ENCODE measurements around the gene MYO7B. TPM values are rescaled to one million over a fixed set of nuclear protein-coding genes. Genes with fewer than 3 reads are reported as not detected.
A peak's percentile ranks its signal among the peaks of the same experiment; 100 is the strongest.

MYO7B gene
- total RNA-seq, 4 donors from 2014 or later = 0.56 TPM; not detected in 3

DNA sequence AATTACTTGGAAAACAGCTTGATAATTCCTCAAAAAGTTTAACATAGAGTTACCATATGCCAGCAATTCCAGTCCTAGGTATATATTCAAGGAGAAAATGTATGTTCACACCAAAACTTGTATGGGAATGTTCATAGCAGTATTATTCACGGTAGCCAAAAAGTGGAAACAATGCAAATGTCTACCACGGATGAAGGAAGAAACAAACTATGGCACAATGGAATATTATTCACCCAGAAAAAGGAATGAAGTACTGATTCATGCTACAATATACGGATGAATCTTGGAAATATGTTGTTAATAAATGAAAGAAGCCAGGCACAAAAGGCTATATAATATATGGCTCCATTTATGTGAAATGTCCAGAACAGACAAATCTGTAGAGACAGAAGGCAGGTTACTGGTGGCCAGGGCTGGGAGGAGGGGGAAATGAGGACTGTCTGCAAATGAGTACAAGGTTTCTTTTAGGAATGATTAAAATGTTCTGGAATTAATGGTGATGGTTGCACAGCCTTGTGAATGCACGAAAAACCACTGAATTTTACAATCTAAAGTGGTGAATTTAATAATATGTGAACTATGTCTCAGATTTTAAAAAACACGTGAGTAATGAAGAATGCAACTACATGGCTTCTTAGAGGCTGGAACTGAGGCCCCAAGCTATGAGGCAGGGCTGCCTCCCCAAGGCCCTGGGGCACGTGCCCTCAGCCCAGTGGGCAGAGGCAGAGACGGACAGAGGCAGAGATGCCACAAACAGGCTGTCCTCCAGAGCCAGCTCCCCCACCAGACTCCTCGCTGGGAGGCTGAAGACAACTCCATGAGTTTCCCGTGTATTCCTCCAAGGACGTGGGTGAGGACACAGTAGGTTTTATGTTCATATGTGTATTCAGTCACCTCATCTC, 134.8 kb downstream of the MYO7B start:
- 75 to 85% methylated on average over 10 of the region's 10 CpGs for WGBS, 2 donors
- TF ChIP-seq POLR2A (IDR thresholded peaks at IDR 0.05) = no peak
- TF ChIP-seq, protein P1, sequence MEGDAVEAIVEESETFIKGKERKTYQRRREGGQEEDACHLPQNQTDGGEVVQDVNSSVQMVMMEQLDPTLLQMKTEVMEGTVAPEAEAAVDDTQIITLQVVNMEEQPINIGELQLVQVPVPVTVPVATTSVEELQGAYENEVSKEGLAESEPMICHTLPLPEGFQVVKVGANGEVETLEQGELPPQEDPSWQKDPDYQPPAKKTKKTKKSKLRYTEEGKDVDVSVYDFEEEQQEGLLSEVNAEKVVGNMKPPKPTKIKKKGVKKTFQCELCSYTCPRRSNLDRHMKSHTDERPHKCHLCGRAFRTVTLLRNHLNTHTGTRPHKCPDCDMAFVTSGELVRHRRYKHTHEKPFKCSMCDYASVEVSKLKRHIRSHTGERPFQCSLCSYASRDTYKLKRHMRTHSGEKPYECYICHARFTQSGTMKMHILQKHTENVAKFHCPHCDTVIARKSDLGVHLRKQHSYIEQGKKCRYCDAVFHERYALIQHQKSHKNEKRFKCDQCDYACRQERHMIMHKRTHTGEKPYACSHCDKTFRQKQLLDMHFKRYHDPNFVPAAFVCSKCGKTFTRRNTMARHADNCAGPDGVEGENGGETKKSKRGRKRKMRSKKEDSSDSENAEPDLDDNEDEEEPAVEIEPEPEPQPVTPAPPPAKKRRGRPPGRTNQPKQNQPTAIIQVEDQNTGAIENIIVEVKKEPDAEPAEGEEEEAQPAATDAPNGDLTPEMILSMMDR (IDR thresholded peaks at IDR 0.05) = no peak
- no peaks in the 10 kb centered on the region for H3K36me3 ChIP-seq
- H3K27ac ChIP-seq = no peak overlapping the region
- intact Hi-C loops (cut with DNase I) = no loop called here
- peaks cover under 1 to 10% of the 10 kb centered on the region in 2 donors for H3K4me1 ChIP-seq
- H3K4me3 ChIP-seq (replicated peaks in 1 of 3) = no peak overlapping the region
- H3K27me3 ChIP-seq = no peaks in the 10 kb centered on the region
- no peak for DNase-seq
- H3K9me3 ChIP-seq = no peaks in the 10 kb centered on the region

DNA sequence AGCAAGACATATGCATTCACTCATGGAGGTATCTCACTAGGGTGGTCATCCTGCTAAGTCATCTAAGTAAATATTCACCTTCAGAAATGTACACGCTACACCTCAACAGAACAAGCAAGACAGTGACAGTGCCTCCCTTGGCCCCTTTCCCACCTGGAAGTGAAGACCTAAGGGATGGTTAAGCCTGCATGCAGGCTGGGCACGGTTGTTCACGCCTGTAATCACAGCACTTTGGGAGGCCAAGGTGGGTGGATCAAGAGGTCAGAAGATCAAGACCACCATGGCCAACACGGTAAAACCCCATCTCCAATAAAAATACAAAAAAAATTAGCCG, 135.4 kb downstream of the MYO7B start:
- intact Hi-C loops (cut with DNase I) = no loop called here
- TF ChIP-seq, protein P1 (IDR thresholded peaks at IDR 0.05) = no peak
- no peak for TF ChIP-seq POLR2A (IDR thresholded peaks at IDR 0.05)
- WGBS, 2 donors = 82 to 92% methylated on average over 5 of the region's 5 CpGs
- no peak for DNase-seq
- Histone ChIP-seq H3K27ac (no peak overlapping the region), H3K36me3 (no peaks in the 10 kb centered on the region), H3K27me3 (no peaks in the 10 kb centered on the region), H3K4me3 (replicated peaks in 1 of 3) (no peak overlapping the region), H3K4me1 (peaks cover 7 to 14% of the 10 kb centered on the region in 2 donors), H3K9me3 (no peaks in the 10 kb centered on the region)

DNA sequence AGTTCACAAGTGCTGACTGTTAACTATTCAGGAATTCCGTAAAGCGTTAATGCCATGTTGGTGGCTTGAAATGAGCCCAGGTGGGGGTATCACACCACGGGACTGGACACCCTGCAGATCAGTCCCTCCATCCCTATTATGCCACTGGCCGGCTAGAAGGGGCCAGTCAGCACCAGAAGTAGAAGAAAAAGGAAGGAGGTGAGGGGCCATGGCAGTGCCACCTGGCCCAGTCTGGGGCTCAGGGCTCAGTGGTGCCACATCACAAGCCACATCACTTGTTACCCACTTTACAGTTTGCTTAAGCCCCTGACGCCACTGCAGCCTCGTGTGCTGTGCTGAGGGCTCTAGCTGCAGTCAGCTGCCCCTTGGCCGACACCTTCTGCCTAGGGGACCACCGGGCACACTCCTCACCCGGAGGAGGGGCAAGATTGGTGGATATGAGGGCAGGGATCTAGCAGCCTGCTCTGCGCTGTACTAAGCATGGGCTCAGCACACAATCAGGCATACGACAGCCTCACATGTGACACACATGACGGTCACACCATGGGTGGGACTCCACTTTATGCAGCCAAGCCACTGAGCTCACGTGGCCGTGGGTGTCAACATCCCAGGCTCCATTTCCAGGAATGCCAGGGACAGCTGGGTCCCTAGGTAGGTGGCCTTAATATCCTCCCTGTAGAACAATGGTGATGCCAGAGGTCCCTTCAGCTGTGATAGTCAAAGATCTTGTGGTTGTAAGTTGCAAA, 136.2 kb downstream of the MYO7B start:
- Histone ChIP-seq H3K4me3 (replicated peaks in 1 of 3) (no peak overlapping the region), H3K4me1 (peaks cover 8 to 16% of the 10 kb centered on the region in 2 donors), H3K9me3 (no peaks in the 10 kb centered on the region), H3K27me3 (no peaks in the 10 kb centered on the region), H3K36me3 (no peaks in the 10 kb centered on the region), H3K27ac (peak overlapping the region in 1 of 3 donors; percentile 30)
- TF ChIP-seq POLR2A (IDR thresholded peaks at IDR 0.05) = no peak
- TF ChIP-seq, protein P1 (IDR thresholded peaks at IDR 0.05) = no peak
- WGBS, 2 donors = 73 to 79% methylated on average over 4 to 6 of the region's 14 CpGs
- no peak for DNase-seq
- intact Hi-C loops (cut with DNase I) = no loop called here

DNA sequence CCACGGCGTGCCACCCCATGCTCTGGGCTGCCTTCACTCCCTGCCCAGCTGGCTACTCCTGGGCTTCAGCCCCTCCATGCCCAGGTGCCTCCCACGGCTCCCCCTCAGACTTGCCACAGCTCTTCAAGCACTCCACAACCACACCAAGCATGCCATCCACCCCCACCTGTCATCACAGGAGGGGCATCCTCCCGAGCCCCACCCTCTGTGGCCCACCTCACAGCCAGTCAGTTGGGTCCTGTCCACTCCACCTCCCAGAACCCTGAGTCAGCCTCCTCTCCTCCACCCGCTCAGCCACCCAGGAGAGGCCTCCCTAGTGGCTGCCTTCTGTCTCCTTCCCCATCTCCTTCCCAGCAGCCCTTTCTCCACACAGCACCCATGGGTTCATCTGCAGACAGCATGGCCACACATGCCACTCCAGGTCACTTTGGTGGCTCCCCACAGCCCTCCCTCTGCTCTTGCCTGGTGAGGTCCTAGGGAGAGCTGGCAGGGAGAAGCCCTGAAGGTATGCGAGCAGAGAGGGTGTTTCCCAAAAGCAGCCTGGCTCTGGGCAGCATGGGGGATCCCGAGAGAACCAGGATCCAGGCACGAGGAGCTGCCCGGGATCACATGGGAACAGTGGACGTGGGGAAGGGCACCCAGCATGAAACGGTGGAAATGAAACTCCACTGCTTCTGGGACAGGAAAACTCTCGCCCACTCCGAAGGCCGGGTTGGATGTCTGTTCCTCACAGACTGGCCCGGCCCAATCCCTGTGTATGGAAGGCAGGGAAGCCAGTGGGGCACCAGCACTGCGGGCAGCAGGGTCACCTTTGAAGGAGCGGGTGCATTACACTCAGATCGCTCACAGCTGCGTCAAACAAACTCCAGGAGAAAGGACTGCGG, 137.1 kb downstream of the MYO7B start:
- WGBS, 2 donors = 79 to 82% methylated on average over 15 to 19 of the region's 20 CpGs
- DNase-seq = no peak
- peaks cover 8 to 16% of the 10 kb centered on the region in 2 donors for H3K4me1 ChIP-seq

More for the DNA sequence above, 137.1 kb downstream of the MYO7B start:
- TF ChIP-seq, protein P1 (IDR thresholded peaks at IDR 0.05) = no peak
- TF ChIP-seq POLR2A (IDR thresholded peaks at IDR 0.05) = no peak
- intact Hi-C loops (cut with DNase I) = no loop called here
- Histone ChIP-seq H3K4me3 (replicated peaks in 1 of 3) (no peak overlapping the region), H3K36me3 (no peaks in the 10 kb centered on the region), H3K27ac (peak overlapping the region in 2 of 3 donors; percentile 51 to 62), H3K27me3 (no peaks in the 10 kb centered on the region), H3K9me3 (no peaks in the 10 kb centered on the region)

All from thyroid gland (tissue), 4 donors.